CD4-positive, alpha-beta T cell treated with Interleukin-4 for 1 hour (primary cell): ENCODE measurements around the gene FCRLA.
A peak's percentile ranks its signal among the peaks of the same experiment; 100 is the strongest.
"Not testable (repeated sequence)": the region's sequence is repeated elsewhere in the genome, so short reads cannot be mapped to it uniquely, and the experiment has no call there.

ENCODE experiments used
- DNase-seq, 2 donors: peaks; one replicate each; pipeline ENCODE4 v3.0.0-alpha.2; 2020 to 2022

Gene FCRLA

GRCh38 chr1:161706482-161707347, at the start of gene FCRLA:
FCRLA (plus strand) TSS chr1:161707229; CDS start chr1:161707265, 36 bp downstream.
- DNase-seq, result no peak

- DNase-seq, result not testable (repeated sequence)
Measured at GRCh38 chr1:161658524-161658923, 48.5 kb upstream of the FCRLA start.

GRCh38 chr1:161661660-161662311, 45.2 kb upstream of the FCRLA start:
- DNase-seq, result peak in 1 of 2 donors; percentile 19

- not testable (repeated sequence) for DNase-seq
Measured at GRCh38 chr1:161662684-161663339, 44.2 kb upstream of the FCRLA start, which contains the start of gene FCGR2B. FCGR2B (plus strand) TSS chr1:161663143; CDS start chr1:161663242, 99 bp downstream.

- not testable (repeated sequence) for DNase-seq
Measured at GRCh38 chr1:161663569-161663968, 43.5 kb upstream of the FCRLA start.

- not testable (repeated sequence) for DNase-seq
Measured at GRCh38 chr1:161664689-161665088, 42.3 kb upstream of the FCRLA start.

GRCh38 chr1:161671045-161672020, 35.7 kb upstream of the FCRLA start:
- not testable (repeated sequence) for DNase-seq

GRCh38 chr1:161673437-161673836, 33.6 kb upstream of the FCRLA start:
- not testable (repeated sequence) for DNase-seq

- not testable (repeated sequence) for DNase-seq
Measured at GRCh38 chr1:161674447-161674846, 32.6 kb upstream of the FCRLA start.

- DNase-seq, result not testable (repeated sequence)
Measured at GRCh38 chr1:161674908-161675307, 32.1 kb upstream of the FCRLA start.

GRCh38 chr1:161676441-161676840, 30.6 kb upstream of the FCRLA start:
- DNase-seq, result no peak

GRCh38 chr1:161676958-161677689, 29.9 kb upstream of the FCRLA start:
- DNase-seq, result no peak

GRCh38 chr1:161678500-161678899, 28.5 kb upstream of the FCRLA start:
- no peak for DNase-seq

GRCh38 chr1:161681879-161682278, 25.1 kb upstream of the FCRLA start:
- no peak for DNase-seq

GRCh38 chr1:161688946-161689345, 18.1 kb upstream of the FCRLA start:
- DNase-seq, result no peak

- no peak for DNase-seq
Measured at GRCh38 chr1:161691846-161692245, 15.2 kb upstream of the FCRLA start.

- not testable (repeated sequence) for DNase-seq
Measured at GRCh38 chr1:161693020-161693712, 13.9 kb upstream of the FCRLA start.

- not testable (repeated sequence) for DNase-seq
Measured at GRCh38 chr1:161698302-161698701, 8.7 kb upstream of the FCRLA start.

GRCh38 chr1:161702250-161702649, 4.8 kb upstream of the FCRLA start:
- no peak for DNase-seq

- peak in 1 of 2 donors; percentile 43 for DNase-seq
Measured at GRCh38 chr1:161705537-161705936, 1.5 kb upstream of the FCRLA start.

GRCh38 chr1:161706113-161706481, 932 bp upstream of the FCRLA start:
- no peak for DNase-seq
